NCI-H2029 treated with DMSO at 0.1 percent for 48 hours (cell line): ENCODE data around the gene SPATA6L.

Source experiments
- DNase-seq: peaks from one replicate; lab custom pipeline; 2025; lab: John Stamatoyannopoulos, UW

Gene SPATA6L

DNA sequence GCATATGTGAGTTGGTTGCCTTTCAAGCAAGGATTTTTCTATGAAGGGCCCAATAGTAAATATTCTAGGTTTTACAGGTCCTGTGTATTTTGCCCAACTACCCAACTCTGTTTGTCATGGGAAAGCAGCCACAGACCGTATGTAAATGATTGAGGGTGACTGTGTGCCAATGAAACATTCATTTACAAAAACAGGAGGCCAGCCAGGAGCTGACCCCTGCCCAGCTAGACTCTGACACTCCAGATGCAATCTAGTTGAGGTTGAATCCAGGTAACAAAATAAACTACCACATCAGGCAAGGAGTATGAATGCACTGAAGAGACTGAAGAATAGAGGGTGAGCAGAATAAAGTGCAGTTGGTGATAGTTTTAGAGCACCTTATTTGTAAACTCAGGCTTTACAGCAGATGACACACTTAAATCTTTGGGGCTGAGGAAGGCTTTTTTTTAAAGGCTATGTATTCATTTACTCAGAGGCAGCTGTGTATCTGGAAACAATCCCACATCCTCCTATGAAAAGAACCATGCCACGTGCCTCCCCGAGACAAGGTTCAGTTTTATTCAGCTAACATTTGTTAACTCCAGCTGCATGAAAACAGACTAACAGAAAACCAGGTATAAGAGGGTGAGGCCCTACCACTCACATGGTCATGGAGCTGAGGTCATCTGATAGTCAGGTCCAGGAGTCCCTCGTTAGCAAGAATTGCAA, 115.3 kb downstream of the SPATA6L start:
- no peak for DNase-seq

DNA sequence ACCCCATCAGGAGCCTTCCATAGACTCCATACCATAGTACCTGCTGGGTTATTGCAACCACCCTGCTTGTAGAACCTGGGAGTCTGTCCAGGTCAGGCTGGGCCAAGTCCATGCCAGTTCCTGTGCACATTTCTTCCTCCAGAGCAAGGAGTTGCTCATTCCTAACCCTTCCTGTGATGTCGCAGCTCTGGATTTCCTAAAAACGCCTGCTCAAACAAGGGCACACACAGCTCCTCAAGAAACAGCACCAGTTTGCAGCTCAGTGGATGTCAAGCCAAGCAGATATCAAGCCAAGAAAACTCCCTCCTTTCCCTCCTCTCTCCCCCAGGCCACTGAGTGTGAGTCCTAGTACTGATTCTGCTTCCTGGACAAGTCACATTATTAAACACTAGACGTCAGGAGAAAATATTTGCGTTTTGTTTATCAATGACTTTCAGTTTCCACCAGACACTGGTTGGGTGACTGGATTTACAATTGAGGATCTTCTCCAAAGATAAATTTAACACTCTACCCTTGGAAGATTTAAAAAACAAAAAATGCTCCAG, 116.5 kb downstream of the SPATA6L start:
- no peak for DNase-seq

DNA sequence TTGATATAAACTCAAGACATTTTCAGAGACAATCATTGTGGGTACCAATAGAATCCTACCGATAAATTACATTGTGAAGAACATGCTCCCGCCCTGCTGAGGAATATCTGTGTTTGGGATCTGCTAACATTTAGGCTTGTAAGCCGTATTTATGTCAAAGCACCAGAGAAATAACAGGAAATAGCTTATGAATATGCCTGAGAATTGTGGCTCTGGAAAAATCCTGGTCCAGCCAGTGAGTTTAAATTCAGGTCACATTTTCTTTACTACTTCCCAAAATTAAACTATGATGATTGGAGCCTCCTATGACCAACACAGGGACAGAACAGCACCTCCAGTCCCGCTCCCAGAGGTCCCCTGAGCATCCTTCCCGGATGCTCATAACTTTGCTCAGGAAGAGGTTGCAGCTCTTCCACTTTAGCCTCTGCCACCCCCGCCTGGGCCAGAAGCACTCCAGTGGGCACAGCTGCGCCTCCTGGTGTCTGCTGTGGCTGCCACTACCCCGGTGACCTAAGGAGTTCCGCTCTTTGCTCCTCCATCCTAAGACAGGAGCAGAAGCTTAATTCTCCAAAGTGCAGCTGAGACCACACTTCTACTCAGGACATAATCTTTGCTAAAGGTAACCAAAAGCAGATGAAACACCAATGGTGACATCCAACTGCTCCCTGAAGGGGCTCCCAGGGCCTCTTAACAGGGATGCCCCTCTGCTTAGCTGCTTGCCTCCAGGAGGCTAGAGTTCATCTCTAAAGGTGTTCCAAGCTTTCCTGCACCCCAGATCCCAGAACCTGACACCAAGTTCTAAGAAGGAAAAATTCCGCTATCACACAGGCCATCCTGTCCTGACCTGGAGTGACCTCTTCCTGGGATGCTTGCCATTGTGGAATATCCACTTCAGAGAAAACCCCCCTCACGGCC, 117.2 kb downstream of the SPATA6L start:
- DNase-seq = no peak
